Natural killer cell (primary cell): Measurements from ENCODE around the gene PRKN. TPM values are rescaled to one million over a fixed set of nuclear protein-coding genes. Genes with fewer than 3 reads are reported as not detected.

Source experiments
- ATAC-seq, 3 donors: fragments of 150-1000 bp in 2 of 3; fragments of 200-7000 bp in 1 of 3; cut with Tn5 transposase; 1 replicate in 1 of 3; 2 replicates in 2 of 3; pipeline ENCODE4 v1.10.0; 2021; ENCODE audit warnings: mild to moderate bottlenecking in 2 of 3, moderate library complexity in 2 of 3
- DNase-seq, 2 donors: peaks; one replicate each; pipeline versions ENCODE4 v3.0.0 to v3.0.0-alpha.2; 2013 to 2021; ENCODE audit warnings: mixed read lengths in 1 of 2
- H3K27ac ChIP-seq: one replicate; pipeline ENCODE4 v1.5.1; 2013; ENCODE audit warnings: mild to moderate bottlenecking, low read length
- H3K27me3 ChIP-seq: one replicate; pipeline ENCODE4 v1.6.1; 2013; ENCODE audit warnings: low read length; ENCODE audit not compliant: control insufficient read depth, insufficient read depth
- H3K36me3 ChIP-seq: one replicate; pipeline ENCODE4 v1.6.1; 2013; ENCODE audit warnings: low read length; ENCODE audit not compliant: control insufficient read depth, insufficient read depth
- H3K4me1 ChIP-seq: one replicate; pipeline ENCODE4 v1.6.1; 2013; ENCODE audit warnings: low read length; ENCODE audit not compliant: control insufficient read depth, insufficient read depth
- H3K4me3 ChIP-seq: one replicate; pipeline ENCODE4 v1.5.1; 2013; ENCODE audit warnings: low read length
- H3K9me3 ChIP-seq: one replicate; pipeline ENCODE4 v1.6.1; 2013; ENCODE audit warnings: low read length; ENCODE audit not compliant: control insufficient read depth, insufficient read depth
- H3K27ac Mint-ChIP-seq, 2 donors: one replicate each; pipeline ENCODE4 v1.8.0; 2022; ENCODE audit warnings: mild to moderate bottlenecking in 2 of 2, mixed read lengths in 2 of 2, moderate library complexity in 1 of 2
- H3K27me3 Mint-ChIP-seq, 2 donors: one replicate each; pipeline ENCODE4 v1.8.0; 2022; ENCODE audit warnings: low read depth in 2 of 2, mixed read lengths in 2 of 2
- H3K36me3 Mint-ChIP-seq: one replicate; pipeline ENCODE4 v1.8.0; 2022; ENCODE audit warnings: mixed read lengths
- H3K4me1 Mint-ChIP-seq, 2 donors: one replicate each; pipeline ENCODE4 v1.8.0; 2022; ENCODE audit warnings: mixed read lengths in 2 of 2
- H3K4me3 Mint-ChIP-seq: one replicate; pipeline ENCODE4 v1.8.0; 2022; ENCODE audit warnings: mild to moderate bottlenecking, moderate library complexity, mixed read lengths
- H3K9me3 Mint-ChIP-seq, 2 donors: one replicate each; pipeline ENCODE4 v1.8.0; 2022; ENCODE audit warnings: mixed read lengths in 2 of 2
- WGBS: methylation state at CpG from one replicate; pipeline ENCODE4 v1.1.7; 2013; ENCODE audit warnings: missing lambda C conversion rate; ENCODE audit not compliant: insufficient coverage; 5-methylcytosine and 5-hydroxymethylcytosine counted together
- intact Hi-C: fragments of 100-400 bp; cut with micrococcal nuclease; formaldehyde crosslinking; loops from one replicate; pipeline ENCODE4 v1.14.2; 2022
- total RNA-seq, 4 donors: library from RNA; stranded (reverse); fragments of 120-200 nt in 1 of 4; gene quantifications; one replicate each; pipeline versions ENCODE4 v1.2.3 to v1.2.4, GENCODE V29; 2013 to 2022
- TF ChIP-seq, protein P1 (sequence below): fragments of 200-600 bp; IDR thresholded peaks from one replicate; pipeline ENCODE4 v1.8.0; 2022; ENCODE audit warnings: antibody characterized with exemption

PRKN gene
- total RNA-seq, 3 donors from 2014 or later (not counting 1 experiment from before 2014, with no cell fraction given), result 1.4 to 1.9 (median 1.9) TPM

DNA sequence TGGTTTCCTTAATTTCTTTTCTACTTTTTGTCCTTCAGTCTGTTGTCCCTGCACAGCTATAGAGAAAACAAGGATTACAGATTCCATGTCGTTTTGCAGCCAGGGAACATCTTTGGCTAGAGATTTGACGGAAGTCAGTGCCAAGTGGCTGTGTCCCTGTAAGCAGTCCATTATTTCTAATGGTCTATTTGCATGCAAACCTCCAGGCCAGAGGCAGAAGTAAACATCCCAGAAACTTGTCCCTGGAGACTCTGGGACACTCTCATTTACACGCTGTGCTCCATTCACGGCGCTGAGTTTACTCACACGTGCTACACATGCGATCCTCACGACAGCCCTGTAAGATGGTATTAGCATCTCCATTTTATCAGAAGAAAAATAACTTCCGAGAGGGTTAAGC is 355.5 kb downstream of the PRKN start:
- Mint-ChIP-seq H3K27me3 (no peaks in the 10 kb centered on the region), H3K36me3 (no peaks in the 10 kb centered on the region), H3K4me3 (no peak overlapping the region), H3K4me1 (no peaks in the 10 kb centered on the region), H3K27ac (no peak overlapping the region), H3K9me3 (peaks cover 5 to 13% of the 10 kb centered on the region in 2 donors)
- no peaks in the 10 kb centered on the region for H3K27me3 ChIP-seq
- H3K4me1 ChIP-seq, result no peaks in the 10 kb centered on the region
- intact Hi-C loops, result no loop called here
- no peak overlapping the region for H3K27ac ChIP-seq
- no peak overlapping the region for H3K4me3 ChIP-seq
- ATAC-seq (no peak), DNase-seq (no peak)
- H3K9me3 ChIP-seq, result peaks cover 7% of the 10 kb centered on the region
- TF ChIP-seq, protein P1, sequence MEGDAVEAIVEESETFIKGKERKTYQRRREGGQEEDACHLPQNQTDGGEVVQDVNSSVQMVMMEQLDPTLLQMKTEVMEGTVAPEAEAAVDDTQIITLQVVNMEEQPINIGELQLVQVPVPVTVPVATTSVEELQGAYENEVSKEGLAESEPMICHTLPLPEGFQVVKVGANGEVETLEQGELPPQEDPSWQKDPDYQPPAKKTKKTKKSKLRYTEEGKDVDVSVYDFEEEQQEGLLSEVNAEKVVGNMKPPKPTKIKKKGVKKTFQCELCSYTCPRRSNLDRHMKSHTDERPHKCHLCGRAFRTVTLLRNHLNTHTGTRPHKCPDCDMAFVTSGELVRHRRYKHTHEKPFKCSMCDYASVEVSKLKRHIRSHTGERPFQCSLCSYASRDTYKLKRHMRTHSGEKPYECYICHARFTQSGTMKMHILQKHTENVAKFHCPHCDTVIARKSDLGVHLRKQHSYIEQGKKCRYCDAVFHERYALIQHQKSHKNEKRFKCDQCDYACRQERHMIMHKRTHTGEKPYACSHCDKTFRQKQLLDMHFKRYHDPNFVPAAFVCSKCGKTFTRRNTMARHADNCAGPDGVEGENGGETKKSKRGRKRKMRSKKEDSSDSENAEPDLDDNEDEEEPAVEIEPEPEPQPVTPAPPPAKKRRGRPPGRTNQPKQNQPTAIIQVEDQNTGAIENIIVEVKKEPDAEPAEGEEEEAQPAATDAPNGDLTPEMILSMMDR, result no peak
- WGBS, result 90% methylated on average over 9 of the region's 9 CpGs
- no peaks in the 10 kb centered on the region for H3K36me3 ChIP-seq

DNA sequence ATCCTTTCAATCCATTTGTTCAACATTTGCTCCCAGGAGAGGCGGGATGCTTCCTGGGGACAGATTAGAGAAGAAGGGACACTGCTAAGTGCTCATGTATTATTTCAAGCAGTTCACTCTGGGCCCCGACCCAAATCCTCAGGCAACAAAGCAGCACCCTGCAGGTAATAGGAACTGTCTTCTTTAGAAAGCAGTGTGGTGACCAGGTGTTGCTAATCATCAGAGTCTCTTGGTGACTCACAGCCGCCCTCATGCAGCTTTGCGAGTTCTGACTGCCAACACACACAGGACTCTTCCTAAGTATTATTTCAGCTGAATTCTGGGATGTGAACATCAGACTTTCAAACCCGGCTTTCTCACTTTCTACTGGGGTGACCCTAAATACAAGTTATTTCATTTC is 356.4 kb downstream of the PRKN start:
- H3K27me3 Mint-ChIP-seq, result no peaks in the 10 kb centered on the region
- no peak for ATAC-seq
- H3K4me3 Mint-ChIP-seq, result no peak overlapping the region
- peaks cover 5 to 13% of the 10 kb centered on the region in 2 donors for H3K9me3 Mint-ChIP-seq
- intact Hi-C loops, result no loop called here
- H3K36me3 Mint-ChIP-seq, result no peaks in the 10 kb centered on the region
- H3K36me3 ChIP-seq, result no peaks in the 10 kb centered on the region
- DNase-seq, result no peak
- no peak overlapping the region for H3K4me3 ChIP-seq
- 90% methylated on average over 5 of the region's 5 CpGs for WGBS
- H3K9me3 ChIP-seq, result peaks cover 7% of the 10 kb centered on the region
- no peak overlapping the region for H3K27ac Mint-ChIP-seq
- no peaks in the 10 kb centered on the region for H3K4me1 Mint-ChIP-seq
- no peaks in the 10 kb centered on the region for H3K4me1 ChIP-seq
- no peak overlapping the region for H3K27ac ChIP-seq
- H3K27me3 ChIP-seq, result no peaks in the 10 kb centered on the region
- TF ChIP-seq, protein P1, result no peak

DNA sequence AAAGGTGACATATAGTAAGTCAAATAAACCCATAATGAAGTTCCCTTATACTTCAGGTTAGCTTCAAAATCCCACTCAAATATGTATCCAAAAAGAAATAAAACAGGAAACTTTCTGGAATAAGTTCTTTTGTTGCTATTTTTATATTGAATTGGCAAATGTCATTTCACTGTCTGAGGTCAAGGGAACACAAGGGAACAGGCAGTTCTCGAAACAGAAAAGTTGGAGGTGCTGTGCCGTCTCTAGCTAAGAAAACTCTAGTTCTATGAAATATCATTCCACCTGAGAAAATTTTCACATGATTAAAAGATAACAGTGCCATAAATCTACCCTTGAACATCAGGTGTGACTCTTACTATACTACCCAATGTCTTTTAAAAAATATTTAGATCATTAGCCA is 358.5 kb downstream of the PRKN start:
- Mint-ChIP-seq H3K4me1 (no peaks in the 10 kb centered on the region), H3K36me3 (no peaks in the 10 kb centered on the region), H3K9me3 (peaks cover 2 to 10% of the 10 kb centered on the region in 2 donors), H3K27ac (no peak overlapping the region), H3K4me3 (no peak overlapping the region), H3K27me3 (no peaks in the 10 kb centered on the region)
- Histone ChIP-seq H3K4me1 (no peaks in the 10 kb centered on the region), H3K4me3 (no peak overlapping the region), H3K36me3 (no peaks in the 10 kb centered on the region), H3K27ac (no peak overlapping the region), H3K27me3 (no peaks in the 10 kb centered on the region), H3K9me3 (peaks cover 7% of the 10 kb centered on the region)
- intact Hi-C loops, result no loop called here
- WGBS, result 100% methylated on average over 2 of the region's 2 CpGs
- TF ChIP-seq, protein P1, result no peak
- ATAC-seq (no peak), DNase-seq (no peak)

DNA sequence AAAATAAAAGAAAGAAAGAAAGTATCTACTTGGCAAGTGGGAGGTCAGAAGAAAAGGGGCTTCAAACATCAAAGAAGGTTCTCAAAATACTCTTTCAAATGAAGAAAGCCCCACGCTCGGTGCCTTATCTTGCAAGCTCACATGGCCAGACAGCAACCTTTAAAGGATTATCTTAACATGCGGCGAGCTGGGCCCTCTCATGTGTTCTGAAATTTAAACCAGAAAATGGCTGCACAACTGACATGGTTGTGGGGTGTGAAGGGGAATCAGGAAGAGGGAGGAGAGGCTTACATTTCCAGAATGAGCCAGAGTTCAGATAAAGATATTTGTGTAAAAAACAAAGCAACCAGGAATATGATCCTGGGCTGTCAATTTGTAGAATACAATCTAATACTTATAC is 363.1 kb downstream of the PRKN start:
- no peaks in the 10 kb centered on the region for H3K27me3 Mint-ChIP-seq
- no peak for ATAC-seq
- H3K4me1 ChIP-seq, result no peaks in the 10 kb centered on the region

More for the DNA sequence above, 363.1 kb downstream of the PRKN start:
- TF ChIP-seq, protein P1, result no peak
- no peaks in the 10 kb centered on the region for H3K36me3 ChIP-seq
- H3K9me3 ChIP-seq, result peaks cover 5% of the 10 kb centered on the region
- 92% methylated on average over 4 of the region's 4 CpGs for WGBS
- no peaks in the 10 kb centered on the region for H3K27me3 ChIP-seq
- intact Hi-C loops, result no loop called here
- Mint-ChIP-seq H3K4me3 (no peak overlapping the region), H3K27ac (no peak overlapping the region), H3K9me3 (peaks cover 7 to 11% of the 10 kb centered on the region in 2 donors), H3K4me1 (no peaks in the 10 kb centered on the region), H3K36me3 (no peaks in the 10 kb centered on the region)
- DNase-seq, result no peak
- H3K4me3 ChIP-seq, result no peak overlapping the region
- no peak overlapping the region for H3K27ac ChIP-seq
